ENCODE results near the gene BRCC3.

The BRCC3 gene

GRCh38 chrX:155108427-155108826, 37.1 kb downstream of the BRCC3 start:
- no peak for DNase-seq (ENCODE audit: extremely low read depth, low read depth)
- no peak overlapping the region for H3K4me3 ChIP-seq (replicated peaks; ENCODE audit: low read depth, low read length)
- TF ChIP-seq, protein P1, sequence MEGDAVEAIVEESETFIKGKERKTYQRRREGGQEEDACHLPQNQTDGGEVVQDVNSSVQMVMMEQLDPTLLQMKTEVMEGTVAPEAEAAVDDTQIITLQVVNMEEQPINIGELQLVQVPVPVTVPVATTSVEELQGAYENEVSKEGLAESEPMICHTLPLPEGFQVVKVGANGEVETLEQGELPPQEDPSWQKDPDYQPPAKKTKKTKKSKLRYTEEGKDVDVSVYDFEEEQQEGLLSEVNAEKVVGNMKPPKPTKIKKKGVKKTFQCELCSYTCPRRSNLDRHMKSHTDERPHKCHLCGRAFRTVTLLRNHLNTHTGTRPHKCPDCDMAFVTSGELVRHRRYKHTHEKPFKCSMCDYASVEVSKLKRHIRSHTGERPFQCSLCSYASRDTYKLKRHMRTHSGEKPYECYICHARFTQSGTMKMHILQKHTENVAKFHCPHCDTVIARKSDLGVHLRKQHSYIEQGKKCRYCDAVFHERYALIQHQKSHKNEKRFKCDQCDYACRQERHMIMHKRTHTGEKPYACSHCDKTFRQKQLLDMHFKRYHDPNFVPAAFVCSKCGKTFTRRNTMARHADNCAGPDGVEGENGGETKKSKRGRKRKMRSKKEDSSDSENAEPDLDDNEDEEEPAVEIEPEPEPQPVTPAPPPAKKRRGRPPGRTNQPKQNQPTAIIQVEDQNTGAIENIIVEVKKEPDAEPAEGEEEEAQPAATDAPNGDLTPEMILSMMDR (IDR thresholded peaks at IDR 0.05; ENCODE audit: low read depth, low read length, missing control alignments), result no peak

- TF ChIP-seq, protein P1 (IDR thresholded peaks at IDR 0.05; ENCODE audit: low read depth, low read length, missing control alignments), result no peak
- no peak overlapping the region for H3K4me3 ChIP-seq (replicated peaks; ENCODE audit: low read depth, low read length)
- no peak for DNase-seq (ENCODE audit: extremely low read depth, low read depth)
Observed at GRCh38 chrX:155112171-155112570, 40.9 kb downstream of the BRCC3 start.

DNA sequence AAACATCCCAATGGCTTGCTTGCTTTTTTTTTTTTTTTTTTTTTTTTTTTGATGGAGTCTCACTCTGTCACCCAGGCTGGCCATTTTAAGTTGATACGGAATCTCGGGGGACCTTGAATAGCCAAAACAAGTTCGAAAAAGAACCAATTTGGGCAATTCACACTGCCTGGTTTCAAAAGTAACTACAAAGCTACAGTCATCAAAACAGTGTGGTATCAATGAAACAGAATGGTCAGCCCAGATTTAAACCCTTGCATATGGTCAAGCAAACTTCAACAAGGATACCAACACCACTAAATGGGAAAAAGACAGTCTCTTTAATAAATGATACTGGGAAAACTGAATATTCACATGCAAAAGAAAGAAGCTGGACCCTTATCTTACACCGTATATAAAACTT, 41.8 kb downstream of the BRCC3 start:
- no peak overlapping the region for H3K4me3 ChIP-seq (replicated peaks; ENCODE audit: low read depth, low read length)
- DNase-seq (ENCODE audit: extremely low read depth, low read depth), result no peak
- TF ChIP-seq, protein P1 (IDR thresholded peaks at IDR 0.05; ENCODE audit: low read depth, low read length, missing control alignments), result no peak

DNA sequence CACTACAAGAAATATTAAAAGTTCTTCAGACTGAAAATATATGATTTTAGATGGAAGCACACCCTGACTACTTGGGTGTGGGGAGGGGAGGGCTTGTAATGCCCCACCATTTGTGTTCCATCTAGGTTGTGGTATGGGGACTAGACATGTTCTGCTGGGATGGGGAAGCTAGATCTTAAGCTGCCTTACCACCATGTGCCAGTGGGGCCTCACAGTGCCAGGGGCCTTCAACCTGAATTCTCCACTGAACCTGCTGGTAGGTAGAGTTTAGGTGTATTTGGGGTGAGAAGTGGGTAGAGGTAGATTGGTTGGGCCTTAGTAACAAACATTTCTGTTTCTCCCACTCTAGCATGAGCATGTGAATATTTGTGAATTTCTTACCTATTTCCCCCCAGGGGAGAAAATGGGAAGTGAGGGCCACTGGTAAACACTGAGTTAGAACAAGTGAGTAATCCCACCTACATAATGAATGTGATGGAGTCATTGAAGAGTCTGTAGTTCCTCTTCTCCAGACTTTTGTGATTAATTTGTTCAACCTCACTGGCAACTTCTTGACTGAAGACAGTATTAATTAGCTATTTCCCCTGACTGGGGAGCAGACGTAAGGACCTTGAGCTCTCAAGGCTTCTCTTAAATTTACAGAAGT, 44.0 kb downstream of the BRCC3 start:
- DNase-seq (ENCODE audit: extremely low read depth, low read depth), result no peak
- TF ChIP-seq, protein P1 (IDR thresholded peaks at IDR 0.05; ENCODE audit: low read depth, low read length, missing control alignments), result no peak
- no peak overlapping the region for H3K4me3 ChIP-seq (replicated peaks; ENCODE audit: low read depth, low read length)

- TF ChIP-seq, protein P1 (IDR thresholded peaks at IDR 0.05; ENCODE audit: low read depth, low read length, missing control alignments), result no peak
- H3K4me3 ChIP-seq (replicated peaks; ENCODE audit: low read depth, low read length), result no peak overlapping the region
- DNase-seq (ENCODE audit: extremely low read depth, low read depth), result no peak
Observed at GRCh38 chrX:155127465-155127864, 56.2 kb downstream of the BRCC3 start.

DNA sequence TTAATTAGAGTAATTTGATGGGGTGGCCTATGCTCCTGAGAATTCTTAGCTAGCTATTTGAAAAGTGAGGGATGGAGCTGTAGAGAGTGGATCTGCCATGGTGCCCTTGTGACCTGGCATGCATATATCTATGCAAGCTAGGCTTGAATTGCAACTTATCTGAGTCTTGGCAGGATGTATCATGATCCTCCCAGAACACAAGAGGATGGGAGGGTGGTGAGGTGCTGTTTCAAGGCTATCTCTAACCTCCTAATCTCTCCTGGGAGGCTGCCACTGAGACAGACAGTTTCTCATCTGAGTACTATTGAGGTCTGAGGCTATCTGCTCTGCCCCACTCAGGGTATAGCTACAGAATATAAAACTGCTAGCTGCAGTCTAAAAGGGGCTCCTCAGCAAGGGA, 56.6 kb downstream of the BRCC3 start:
- no peak overlapping the region for H3K4me3 ChIP-seq (replicated peaks; ENCODE audit: low read depth, low read length)
- TF ChIP-seq, protein P1 (IDR thresholded peaks at IDR 0.05; ENCODE audit: low read depth, low read length, missing control alignments), result no peak
- no peak for DNase-seq (ENCODE audit: extremely low read depth, low read depth)

DNA sequence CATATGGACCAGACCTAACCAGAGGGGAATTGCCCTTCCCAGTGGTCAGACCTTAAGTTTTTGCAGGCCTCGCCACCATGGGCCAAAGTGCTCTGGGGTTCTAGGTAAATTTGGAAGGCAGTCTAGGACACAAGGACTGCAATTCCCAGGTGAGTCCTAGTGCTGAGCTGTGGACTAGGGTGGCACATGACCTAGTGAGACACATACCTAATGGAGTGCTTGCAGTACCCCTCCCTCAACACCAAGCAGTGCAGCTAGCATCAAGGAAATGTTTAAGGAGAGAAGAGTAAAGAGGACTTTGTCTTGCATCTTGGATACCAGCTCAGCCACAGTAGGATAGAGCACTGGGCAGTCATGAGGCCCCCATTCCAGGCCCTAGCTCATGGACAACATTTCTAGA, 60.8 kb downstream of the BRCC3 start:
- TF ChIP-seq, protein P1 (IDR thresholded peaks at IDR 0.05; ENCODE audit: low read depth, low read length, missing control alignments), result no peak
- no peak for DNase-seq (ENCODE audit: extremely low read depth, low read depth)
- H3K4me3 ChIP-seq (replicated peaks; ENCODE audit: low read depth, low read length), result no peak overlapping the region

Data from HFF-Myc (cell line).